CD14-positive monocyte (primary cell): ENCODE results near the gene TAP1. TPM values are rescaled to one million over a fixed set of nuclear protein-coding genes. Genes with fewer than 3 reads are reported as not detected.

ENCODE experiments used
- DNase-seq, 3 donors: peaks; one replicate each; pipeline ENCODE4 v3.0.0-alpha.2; 2011 to 2022
- H2AFZ ChIP-seq: 2 replicates; pipeline ENCODE4 v1.6.0; 2012; ENCODE audit warnings: mild to moderate bottlenecking, low read depth, low read length, inconsistent platforms; ENCODE audit not compliant: insufficient read depth, poor library complexity, severe bottlenecking
- H3K27ac ChIP-seq, 2 donors: 1 replicate in 1 of 2; 2 replicates in 1 of 2; pipeline ENCODE4 v1.5.1; 2012 to 2013; ENCODE audit warnings: low read length in 2 of 2, control low read depth in 1 of 2, inconsistent platforms in 1 of 2, low read depth in 1 of 2, mild to moderate bottlenecking in 1 of 2
- H3K27me3 ChIP-seq, 2 donors: one replicate each; pipeline versions ENCODE4 v1.6.0 to v1.6.1; 2011 to 2013; ENCODE audit warnings: low read length in 2 of 2; ENCODE audit not compliant: control insufficient read depth in 2 of 2, insufficient read depth in 2 of 2
- H3K36me3 ChIP-seq, 2 donors: replicated peaks in 1 of 2; 1 replicate in 1 of 2; 2 replicates in 1 of 2; pipeline versions ENCODE4 v1.5.1 to v1.6.1; 2012 to 2013; ENCODE audit warnings: low read length in 2 of 2, control low read depth in 1 of 2, inconsistent platforms in 1 of 2, mild to moderate bottlenecking in 1 of 2; ENCODE audit not compliant: insufficient read depth in 2 of 2, control insufficient read depth in 1 of 2
- H3K4me1 ChIP-seq, 2 donors: 1 replicate in 1 of 2; 2 replicates in 1 of 2; pipeline versions ENCODE4 v1.5.1 to v1.6.1; 2012 to 2013; ENCODE audit warnings: low read length in 2 of 2, control low read depth in 1 of 2, inconsistent platforms in 1 of 2, mild to moderate bottlenecking in 1 of 2, moderate library complexity in 1 of 2; ENCODE audit not compliant: insufficient read depth in 2 of 2, control insufficient read depth in 1 of 2
- H3K4me2 ChIP-seq: replicated peaks from 2 replicates; pipeline ENCODE3; 2012; ENCODE audit warnings: low read length, moderate library complexity, mild to moderate bottlenecking; ENCODE audit not compliant: poor library complexity, severe bottlenecking; ENCODE audit errors: extremely low read depth
- H3K4me3 ChIP-seq, 3 experiments: fragments of 200-600 bp in 1 of 3; sonication (generic) in 1 of 3; replicated peaks in 1 of 3; 1 replicate in 2 of 3; 2 replicates in 1 of 3; pipeline ENCODE4 v1.5.1; 2011 to 2013; ENCODE audit warnings: low read length in 3 of 3, mild to moderate bottlenecking in 3 of 3, control low read depth in 2 of 3, low read depth in 2 of 3, inconsistent platforms in 1 of 3, moderate library complexity in 1 of 3
- H3K79me2 ChIP-seq: 2 replicates; pipeline ENCODE4 v1.6.0; 2012; ENCODE audit warnings: mild to moderate bottlenecking, control low read depth, inconsistent platforms, low read length, moderate library complexity; ENCODE audit not compliant: insufficient read depth
- H3K9ac ChIP-seq: 2 replicates; pipeline ENCODE4 v1.6.0; 2017; ENCODE audit warnings: low read length, mild to moderate bottlenecking; ENCODE audit not compliant: insufficient read depth, poor library complexity, severe bottlenecking
- H3K9me3 ChIP-seq, 2 donors: replicated peaks in 1 of 2; 1 replicate in 1 of 2; 2 replicates in 1 of 2; pipeline versions ENCODE4 v1.5.1 to v1.6.1; 2012 to 2013; ENCODE audit warnings: low read length in 2 of 2, control low read depth in 1 of 2; ENCODE audit not compliant: control insufficient read depth in 1 of 2, insufficient read depth in 1 of 2
- H4K20me1 ChIP-seq: 2 replicates; pipeline ENCODE4 v1.6.0; 2012; ENCODE audit warnings: mild to moderate bottlenecking, low read length, control low read depth, moderate library complexity; ENCODE audit not compliant: insufficient read depth
- H3K27ac Mint-ChIP-seq, 7 donors: one replicate each; pipeline ENCODE4 v1.8.0; 2020; ENCODE audit warnings: mild to moderate bottlenecking in 7 of 7, mixed read lengths in 7 of 7, moderate library complexity in 6 of 7, inconsistent platforms in 2 of 7
- H3K27me3 Mint-ChIP-seq, 3 donors: one replicate each; pipeline ENCODE4 v1.8.0; 2021 to 2022; ENCODE audit warnings: low read depth in 3 of 3, mild to moderate bottlenecking in 3 of 3, mixed read lengths in 3 of 3, moderate library complexity in 3 of 3, inconsistent platforms in 1 of 3
- H3K36me3 Mint-ChIP-seq, 2 donors: one replicate each; pipeline ENCODE4 v1.8.0; 2020; ENCODE audit warnings: mixed read lengths in 2 of 2, inconsistent platforms in 1 of 2, mild to moderate bottlenecking in 1 of 2
- H3K4me1 Mint-ChIP-seq: one replicate; pipeline ENCODE4 v1.8.0; 2020; ENCODE audit warnings: mild to moderate bottlenecking, mixed read lengths
- H3K4me3 Mint-ChIP-seq, 2 donors: one replicate each; pipeline ENCODE4 v1.8.0; 2020; ENCODE audit warnings: mild to moderate bottlenecking in 2 of 2, mixed read lengths in 2 of 2, moderate library complexity in 1 of 2
- H3K9me3 Mint-ChIP-seq, 7 donors: one replicate each; pipeline ENCODE4 v1.8.0; 2020 to 2022; ENCODE audit warnings: mixed read lengths in 7 of 7, mild to moderate bottlenecking in 6 of 7, moderate library complexity in 6 of 7, inconsistent platforms in 2 of 7
- CTCF ChIP-seq: fragments of 200-600 bp; IDR thresholded peaks from one replicate; pipeline ENCODE4 v1.8.0; 2022; ENCODE audit warnings: antibody characterized with exemption, mild to moderate bottlenecking
- WGBS: methylation state at CpG from one replicate; pipeline ENCODE4 v1.1.5; 2013; ENCODE audit warnings: missing lambda C conversion rate; ENCODE audit not compliant: insufficient coverage; 5-methylcytosine and 5-hydroxymethylcytosine counted together
- intact Hi-C, 2 donors: fragments of 100-400 bp; cut with micrococcal nuclease; formaldehyde crosslinking; loops; one replicate each; pipeline versions ENCODE4 v1.15.0 to v1.15.1; 2023
- polyA plus RNA-seq, 3 donors: library from polyadenylated mRNA; depleted of rRNA in 1 of 3; unstranded in 2 of 3; stranded (reverse) in 1 of 3; fragments of 300-500 nt in 2 of 3; fragments of >200 nt in 1 of 3; fragmentation: Illumina TruSeq in 2 of 3; gene quantifications; 1 replicate in 2 of 3; 2 replicates in 1 of 3; pipeline ENCODE4 v1.2.3, GENCODE V29; 2012 to 2021

Gene TAP1
- polyA plus RNA-seq, 3 donors = 119 to 221 (median 204) TPM

- Mint-ChIP-seq H3K4me3 (no peak overlapping the region), H3K27ac (peak overlapping the region in 2 of 7 donors; percentile 47 to 65), H3K9me3 (no peaks in the 10 kb centered on the region), H3K4me1 (peaks cover 18% of the 10 kb centered on the region), H3K36me3 (peaks cover 98 to 99% of the 10 kb centered on the region in 2 donors), H3K27me3 (no peaks in the 10 kb centered on the region)
- peaks cover 93 to 98% of the 10 kb centered on the region in 2 donors for H3K36me3 ChIP-seq
- H2AFZ ChIP-seq = no peak overlapping the region
- no peak overlapping the region for H3K27ac ChIP-seq
- DNase-seq = no peak
- intact Hi-C loops = no loop called here
- peaks cover 13% of the 10 kb centered on the region for H3K79me2 ChIP-seq
- peaks cover 25% of the 10 kb centered on the region for H4K20me1 ChIP-seq
- H3K4me1 ChIP-seq = peaks cover 4 to 5% of the 10 kb centered on the region in 2 donors
- no peaks in the 10 kb centered on the region for H3K27me3 ChIP-seq
- 97% methylated on average over 13 of the region's 13 CpGs for WGBS
- H3K9me3 ChIP-seq = no peaks in the 10 kb centered on the region
- H3K9ac ChIP-seq = no peak overlapping the region
- no peak overlapping the region for H3K4me2 ChIP-seq
- TF ChIP-seq CTCF = no peak
- H3K4me3 ChIP-seq = no peak overlapping the region
Observed at GRCh38 chr6:32832535-32832934, 21.0 kb downstream of the TAP1 start.

GRCh38 chr6:32830936-32831335 lies 22.6 kb downstream of the TAP1 start:
- Mint-ChIP-seq H3K9me3 (no peaks in the 10 kb centered on the region), H3K36me3 (peaks cover 92% of the 10 kb centered on the region in 2 donors), H3K27me3 (no peaks in the 10 kb centered on the region), H3K4me1 (peaks cover 7% of the 10 kb centered on the region), H3K27ac (no peak overlapping the region), H3K4me3 (no peak overlapping the region)
- no peak overlapping the region for H3K27ac ChIP-seq
- H3K27me3 ChIP-seq = no peaks in the 10 kb centered on the region
- H3K4me3 ChIP-seq = no peak overlapping the region
- H3K4me2 ChIP-seq = no peak overlapping the region
- H4K20me1 ChIP-seq = peaks cover 21% of the 10 kb centered on the region
- H2AFZ ChIP-seq = no peak overlapping the region
- peaks cover 83 to 99% of the 10 kb centered on the region in 2 donors for H3K36me3 ChIP-seq
- no peaks in the 10 kb centered on the region for H3K4me1 ChIP-seq
- TF ChIP-seq CTCF = no peak
- no peaks in the 10 kb centered on the region for H3K79me2 ChIP-seq
- H3K9ac ChIP-seq = no peak overlapping the region
- H3K9me3 ChIP-seq = no peaks in the 10 kb centered on the region
- WGBS = no CpG with 5 or more reads among the region's 5 CpGs
- intact Hi-C loops = no loop called here
- DNase-seq = no peak
